ENCODE data around the gene ERICH6B.
"Not testable (repeated sequence)": the region's sequence is repeated elsewhere in the genome, so short reads cannot be mapped to it uniquely, and the experiment has no call there.

The ERICH6B gene

GRCh38 chr13:45615501-45616101 lies at the start of gene ERICH6B:
Gene ERICH6B, minus strand, starts transcription at chr13:45615739. Its CDS starts 18,734 bp downstream, at chr13:45597005.
- no peak for DNase-seq (ENCODE audit: low read depth)

- not testable (repeated sequence) for DNase-seq (ENCODE audit: low read depth)
Observed at GRCh38 chr13:45662903-45663302, 47.4 kb upstream of the ERICH6B start.

- DNase-seq (ENCODE audit: low read depth), result no peak
Observed at GRCh38 chr13:45662162-45662561, 46.6 kb upstream of the ERICH6B start.

GRCh38 chr13:45660458-45660857 lies 44.9 kb upstream of the ERICH6B start:
- not testable (repeated sequence) for DNase-seq (ENCODE audit: low read depth)

- DNase-seq (ENCODE audit: low read depth), result no peak
Observed at GRCh38 chr13:45659536-45659935, 44.0 kb upstream of the ERICH6B start.

GRCh38 chr13:45658586-45659235 lies 43.2 kb upstream of the ERICH6B start:
- DNase-seq (ENCODE audit: low read depth), result peak; percentile 46

GRCh38 chr13:45654633-45655349 lies 39.3 kb upstream of the ERICH6B start:
- DNase-seq (ENCODE audit: low read depth), result no peak

- not testable (repeated sequence) for DNase-seq (ENCODE audit: low read depth)
Observed at GRCh38 chr13:45645263-45645662, 29.7 kb upstream of the ERICH6B start.

GRCh38 chr13:45642159-45642558 lies 26.6 kb upstream of the ERICH6B start:
- not testable (repeated sequence) for DNase-seq (ENCODE audit: low read depth)

- DNase-seq (ENCODE audit: low read depth), result not testable (repeated sequence)
Observed at GRCh38 chr13:45635291-45635690, 19.8 kb upstream of the ERICH6B start.

GRCh38 chr13:45630791-45631190 lies 15.3 kb upstream of the ERICH6B start:
- no peak for DNase-seq (ENCODE audit: low read depth)

GRCh38 chr13:45629940-45630339 lies 14.4 kb upstream of the ERICH6B start:
- no peak for DNase-seq (ENCODE audit: low read depth)

- DNase-seq (ENCODE audit: low read depth), result no peak
Observed at GRCh38 chr13:45628094-45628493, 12.6 kb upstream of the ERICH6B start.

GRCh38 chr13:45627656-45628055 lies 12.1 kb upstream of the ERICH6B start:
- no peak for DNase-seq (ENCODE audit: low read depth)

- DNase-seq (ENCODE audit: low read depth), result no peak
Observed at GRCh38 chr13:45626731-45627374, 11.3 kb upstream of the ERICH6B start.

- DNase-seq (ENCODE audit: low read depth), result no peak
Observed at GRCh38 chr13:45623516-45624090, 8.1 kb upstream of the ERICH6B start.

- DNase-seq (ENCODE audit: low read depth), result no peak
Observed at GRCh38 chr13:45621950-45622349, 6.4 kb upstream of the ERICH6B start.

- DNase-seq (ENCODE audit: low read depth), result no peak
Observed at GRCh38 chr13:45607931-45608330, 7.6 kb downstream of the ERICH6B start.

- no peak for DNase-seq (ENCODE audit: low read depth)
Observed at GRCh38 chr13:45604892-45605291, 10.6 kb downstream of the ERICH6B start.

GRCh38 chr13:45603338-45603737 lies 12.2 kb downstream of the ERICH6B start:
- no peak for DNase-seq (ENCODE audit: low read depth)

GRCh38 chr13:45602183-45603170 lies 13.1 kb downstream of the ERICH6B start:
- DNase-seq (ENCODE audit: low read depth), result no peak
